ENCODE results near the gene EDA2R.

The EDA2R gene, protein sequence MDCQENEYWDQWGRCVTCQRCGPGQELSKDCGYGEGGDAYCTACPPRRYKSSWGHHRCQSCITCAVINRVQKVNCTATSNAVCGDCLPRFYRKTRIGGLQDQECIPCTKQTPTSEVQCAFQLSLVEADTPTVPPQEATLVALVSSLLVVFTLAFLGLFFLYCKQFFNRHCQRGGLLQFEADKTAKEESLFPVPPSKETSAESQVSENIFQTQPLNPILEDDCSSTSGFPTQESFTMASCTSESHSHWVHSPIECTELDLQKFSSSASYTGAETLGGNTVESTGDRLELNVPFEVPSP

GRCh38 chrX:66638591-66639500, at the start of gene EDA2R:
Gene EDA2R, minus strand, starts transcription at chrX:66639078. Its CDS starts 23,058 bp downstream, at chrX:66616020.
- H3K4me3 ChIP-seq (ENCODE audit: low read depth, low read length) = peak within 1 kb of the TSS; percentile 81
- H3K27ac ChIP-seq (ENCODE audit: low read depth, low read length) = peak within 1 kb of the TSS; percentile 76

GRCh38 chrX:66684196-66684595, 45.3 kb upstream of the EDA2R start:
- Histone ChIP-seq H3K27me3 (ENCODE audit: control insufficient read depth, insufficient read depth, low read length) (no peaks in the 10 kb centered on the region), H3K27ac (ENCODE audit: low read depth, low read length) (no peak overlapping the region), H3K9ac (ENCODE audit: low read depth, low read length) (no peak overlapping the region), H3K36me3 (ENCODE audit: control insufficient read depth, insufficient read depth, low read length) (no peaks in the 10 kb centered on the region), H3K4me1 (ENCODE audit: control insufficient read depth, insufficient read depth, low read length) (peaks cover 4% of the 10 kb centered on the region; the same call in 1 of the 2 replicates), H3K4me3 (ENCODE audit: low read depth, low read length) (no peak overlapping the region), H3K9me3 (ENCODE audit: control insufficient read depth, insufficient read depth, low read length) (peaks cover 35% of the 10 kb centered on the region)

More at GRCh38 chrX:66638591-66639500, at the start of gene EDA2R:
- Histone ChIP-seq H3K27me3 (ENCODE audit: control insufficient read depth, insufficient read depth, low read length) (no peaks in the 10 kb centered on the region), H3K36me3 (ENCODE audit: control insufficient read depth, insufficient read depth, low read length) (no peaks in the 10 kb centered on the region), H3K9me3 (ENCODE audit: control insufficient read depth, insufficient read depth, low read length) (peaks cover 20% of the 10 kb centered on the region; the same call in 1 of the 2 replicates), H3K9ac (ENCODE audit: low read depth, low read length) (peak within 1 kb of the TSS; percentile 52; the same call in 1 of the 2 replicates), H3K4me1 (ENCODE audit: control insufficient read depth, insufficient read depth, low read length) (peaks cover 8% of the 10 kb centered on the region; the same call in 1 of the 2 replicates)

GRCh38 chrX:66680451-66680850, 41.6 kb upstream of the EDA2R start:
- peaks cover 63% of the 10 kb centered on the region for H3K9me3 ChIP-seq (ENCODE audit: control insufficient read depth, insufficient read depth, low read length)
- peaks cover 4% of the 10 kb centered on the region; the same call in 1 of the 2 replicates for H3K4me1 ChIP-seq (ENCODE audit: control insufficient read depth, insufficient read depth, low read length)
- no peak overlapping the region for H3K27ac ChIP-seq (ENCODE audit: low read depth, low read length)
- no peaks in the 10 kb centered on the region for H3K27me3 ChIP-seq (ENCODE audit: control insufficient read depth, insufficient read depth, low read length)
- no peaks in the 10 kb centered on the region for H3K36me3 ChIP-seq (ENCODE audit: control insufficient read depth, insufficient read depth, low read length)
- no peak overlapping the region for H3K9ac ChIP-seq (ENCODE audit: low read depth, low read length)
- no peak overlapping the region for H3K4me3 ChIP-seq (ENCODE audit: low read depth, low read length)

DNA sequence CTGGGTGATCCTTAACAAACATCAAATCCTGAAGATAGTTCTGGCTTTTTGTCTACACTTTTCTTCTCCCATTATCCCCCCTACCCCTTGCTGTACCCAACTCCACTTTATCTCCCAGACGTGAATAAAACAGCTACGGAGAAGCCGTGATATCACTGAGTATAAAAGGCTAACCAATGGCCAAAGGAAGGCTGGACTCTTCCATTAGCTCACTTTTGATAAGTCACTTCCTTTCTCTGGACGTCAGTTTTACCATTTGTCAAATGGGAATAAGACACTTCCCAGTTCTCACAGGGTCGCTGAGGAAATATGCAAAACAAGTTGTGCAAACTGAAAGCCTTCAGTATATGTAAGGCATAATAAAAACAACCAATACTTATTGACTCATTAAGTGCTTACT, 38.6 kb upstream of the EDA2R start:
- Histone ChIP-seq H3K4me3 (ENCODE audit: low read depth, low read length) (no peak overlapping the region), H3K9me3 (ENCODE audit: control insufficient read depth, insufficient read depth, low read length) (peaks cover 62% of the 10 kb centered on the region), H3K4me1 (ENCODE audit: control insufficient read depth, insufficient read depth, low read length) (peaks cover 4% of the 10 kb centered on the region; the same call in 1 of the 2 replicates), H3K36me3 (ENCODE audit: control insufficient read depth, insufficient read depth, low read length) (no peaks in the 10 kb centered on the region), H3K9ac (ENCODE audit: low read depth, low read length) (no peak overlapping the region), H3K27me3 (ENCODE audit: control insufficient read depth, insufficient read depth, low read length) (no peaks in the 10 kb centered on the region), H3K27ac (ENCODE audit: low read depth, low read length) (no peak overlapping the region)

DNA sequence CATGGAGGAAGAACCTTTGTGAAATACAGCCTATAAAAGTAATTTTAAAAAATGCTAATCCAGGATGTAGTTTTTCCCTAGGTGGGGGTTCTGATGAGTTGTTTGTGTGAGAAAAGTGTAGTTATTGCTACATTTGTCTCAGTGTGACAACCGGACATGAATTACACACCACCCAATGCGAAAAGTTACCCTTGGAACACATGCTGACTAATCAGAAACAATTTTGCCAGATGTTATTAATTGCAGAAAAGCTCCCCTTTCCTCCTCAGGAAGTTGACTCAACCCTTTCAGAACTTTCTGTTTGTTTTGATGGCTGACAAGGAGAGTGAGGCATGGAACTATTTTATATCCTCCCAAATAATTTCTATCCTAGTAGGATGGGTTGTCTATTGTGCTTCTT, 38.1 kb upstream of the EDA2R start:
- Histone ChIP-seq H3K9ac (ENCODE audit: low read depth, low read length) (no peak overlapping the region), H3K27ac (ENCODE audit: low read depth, low read length) (no peak overlapping the region), H3K36me3 (ENCODE audit: control insufficient read depth, insufficient read depth, low read length) (no peaks in the 10 kb centered on the region), H3K27me3 (ENCODE audit: control insufficient read depth, insufficient read depth, low read length) (no peaks in the 10 kb centered on the region), H3K4me1 (ENCODE audit: control insufficient read depth, insufficient read depth, low read length) (peaks cover 4% of the 10 kb centered on the region; the same call in 1 of the 2 replicates), H3K9me3 (ENCODE audit: control insufficient read depth, insufficient read depth, low read length) (peaks cover 66% of the 10 kb centered on the region), H3K4me3 (ENCODE audit: low read depth, low read length) (no peak overlapping the region)

DNA sequence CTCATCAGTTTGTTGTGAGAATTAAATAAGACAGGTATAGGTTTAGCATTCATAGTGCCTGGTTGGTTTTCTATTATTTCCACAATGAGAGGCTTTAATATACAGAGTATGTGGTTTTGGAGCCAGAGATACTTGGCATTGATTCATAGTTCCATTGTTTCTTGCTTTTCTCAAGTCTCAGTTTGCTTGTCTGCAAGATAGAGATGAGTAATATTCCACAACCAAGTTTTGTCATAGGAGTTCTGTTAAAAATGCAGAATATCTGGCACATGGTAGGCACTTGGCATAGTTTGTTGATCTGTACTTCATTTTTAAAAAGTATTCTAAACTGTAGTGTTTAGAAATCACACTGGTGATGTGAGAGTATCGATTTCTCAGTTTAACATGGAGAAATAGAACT, 37.5 kb upstream of the EDA2R start:
- no peak overlapping the region for H3K27ac ChIP-seq (ENCODE audit: low read depth, low read length)
- peaks cover 4% of the 10 kb centered on the region; the same call in 1 of the 2 replicates for H3K4me1 ChIP-seq (ENCODE audit: control insufficient read depth, insufficient read depth, low read length)
- H3K4me3 ChIP-seq (ENCODE audit: low read depth, low read length) = no peak overlapping the region
- no peaks in the 10 kb centered on the region for H3K27me3 ChIP-seq (ENCODE audit: control insufficient read depth, insufficient read depth, low read length)
- H3K9me3 ChIP-seq (ENCODE audit: control insufficient read depth, insufficient read depth, low read length) = peaks cover 71% of the 10 kb centered on the region
- no peaks in the 10 kb centered on the region for H3K36me3 ChIP-seq (ENCODE audit: control insufficient read depth, insufficient read depth, low read length)
- no peak overlapping the region for H3K9ac ChIP-seq (ENCODE audit: low read depth, low read length)

DNA sequence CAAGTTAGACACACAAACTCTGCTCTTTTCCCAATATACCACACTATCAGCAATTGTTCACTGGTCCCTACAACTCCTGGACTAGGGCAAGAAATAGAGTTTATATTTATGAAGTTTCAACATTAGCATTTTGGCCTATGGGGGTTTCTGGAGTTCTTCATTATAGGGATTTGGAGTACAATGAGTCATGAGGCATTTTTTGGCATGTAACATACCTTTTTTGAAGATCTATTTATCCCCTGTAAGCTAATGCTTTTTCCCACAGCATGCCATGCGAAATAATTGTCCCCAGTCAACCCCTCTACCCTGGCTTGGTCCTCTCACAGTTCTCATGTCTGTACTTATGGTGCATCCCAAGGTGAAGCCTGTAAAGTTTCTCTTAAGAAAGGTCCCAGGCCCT, 36.7 kb upstream of the EDA2R start:
- Histone ChIP-seq H3K4me3 (ENCODE audit: low read depth, low read length) (no peak overlapping the region), H3K36me3 (ENCODE audit: control insufficient read depth, insufficient read depth, low read length) (no peaks in the 10 kb centered on the region), H3K27me3 (ENCODE audit: control insufficient read depth, insufficient read depth, low read length) (no peaks in the 10 kb centered on the region), H3K4me1 (ENCODE audit: control insufficient read depth, insufficient read depth, low read length) (peaks cover 2% of the 10 kb centered on the region; the same call in 1 of the 2 replicates), H3K9me3 (ENCODE audit: control insufficient read depth, insufficient read depth, low read length) (peaks cover 77% of the 10 kb centered on the region), H3K9ac (ENCODE audit: low read depth, low read length) (no peak overlapping the region), H3K27ac (ENCODE audit: low read depth, low read length) (no peak overlapping the region)

DNA sequence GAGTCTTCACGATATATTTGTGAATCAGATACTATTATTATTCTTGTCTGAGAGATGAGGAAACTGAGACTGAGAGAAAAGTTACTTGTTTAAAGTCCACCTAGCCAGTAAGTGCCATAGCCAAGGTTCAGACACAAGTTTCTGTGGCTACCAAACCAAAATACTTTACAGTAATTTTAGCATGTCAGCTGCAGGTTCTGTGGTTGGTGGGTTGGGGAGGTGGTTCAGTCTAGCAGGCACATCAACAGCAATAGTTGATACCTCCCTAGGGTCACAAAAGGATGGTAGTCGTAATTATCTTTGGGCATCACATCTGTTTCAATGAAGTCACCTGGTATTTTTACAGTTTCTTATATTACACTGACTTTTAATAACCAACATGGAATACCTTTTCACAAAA, 35.6 kb upstream of the EDA2R start:
- peaks cover 79% of the 10 kb centered on the region for H3K9me3 ChIP-seq (ENCODE audit: control insufficient read depth, insufficient read depth, low read length)
- H3K4me3 ChIP-seq (ENCODE audit: low read depth, low read length) = no peak overlapping the region
- no peaks in the 10 kb centered on the region for H3K4me1 ChIP-seq (ENCODE audit: control insufficient read depth, insufficient read depth, low read length)
- no peak overlapping the region for H3K9ac ChIP-seq (ENCODE audit: low read depth, low read length)
- no peak overlapping the region for H3K27ac ChIP-seq (ENCODE audit: low read depth, low read length)
- no peaks in the 10 kb centered on the region for H3K27me3 ChIP-seq (ENCODE audit: control insufficient read depth, insufficient read depth, low read length)
- H3K36me3 ChIP-seq (ENCODE audit: control insufficient read depth, insufficient read depth, low read length) = no peaks in the 10 kb centered on the region

DNA sequence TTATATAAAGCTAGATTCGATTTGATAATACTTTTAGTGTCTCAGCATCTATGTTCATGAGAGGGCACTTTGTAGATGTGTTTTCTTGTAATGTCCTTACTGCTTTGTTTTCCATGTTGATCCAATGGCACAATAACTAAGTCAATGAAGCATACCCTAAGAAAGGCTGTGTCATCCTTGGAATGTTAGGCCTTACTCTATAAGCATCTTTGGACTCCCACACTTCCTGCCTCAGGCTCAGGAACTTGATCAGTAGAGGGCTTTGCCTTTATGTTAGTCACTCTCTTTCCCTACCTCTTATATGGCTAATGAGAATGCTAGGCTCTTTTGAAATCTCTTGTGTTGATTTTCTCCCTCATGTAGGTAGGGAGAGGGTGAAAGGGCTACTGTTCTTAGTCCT, 33.2 kb upstream of the EDA2R start:
- Histone ChIP-seq H3K9ac (ENCODE audit: low read depth, low read length) (no peak overlapping the region), H3K4me3 (ENCODE audit: low read depth, low read length) (no peak overlapping the region; the same call in 1 of the 2 replicates), H3K27ac (ENCODE audit: low read depth, low read length) (no peak overlapping the region), H3K9me3 (ENCODE audit: control insufficient read depth, insufficient read depth, low read length) (peaks cover 75% of the 10 kb centered on the region), H3K4me1 (ENCODE audit: control insufficient read depth, insufficient read depth, low read length) (no peaks in the 10 kb centered on the region), H3K36me3 (ENCODE audit: control insufficient read depth, insufficient read depth, low read length) (no peaks in the 10 kb centered on the region), H3K27me3 (ENCODE audit: control insufficient read depth, insufficient read depth, low read length) (no peaks in the 10 kb centered on the region)

DNA sequence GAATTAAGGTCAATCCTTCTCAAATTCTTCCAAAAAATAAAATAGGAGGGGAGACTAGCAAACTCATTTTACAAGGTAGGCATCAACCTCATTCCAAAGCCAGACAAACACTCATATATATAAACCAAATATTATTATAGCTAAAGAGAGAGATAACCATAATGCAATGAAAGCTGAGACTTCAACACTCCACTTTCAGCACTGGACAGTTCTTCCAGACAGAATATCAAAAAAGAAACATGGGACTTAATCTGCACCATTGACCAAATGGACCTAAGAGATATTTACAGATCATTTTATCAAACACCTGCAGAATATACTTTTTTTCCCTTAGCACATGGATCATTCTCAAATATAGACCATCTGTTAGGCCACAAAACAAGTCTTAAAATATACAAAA, 15.5 kb upstream of the EDA2R start:
- Histone ChIP-seq H3K27me3 (ENCODE audit: control insufficient read depth, insufficient read depth, low read length) (no peaks in the 10 kb centered on the region), H3K27ac (ENCODE audit: low read depth, low read length) (no peak overlapping the region), H3K9ac (ENCODE audit: low read depth, low read length) (no peak overlapping the region), H3K4me1 (ENCODE audit: control insufficient read depth, insufficient read depth, low read length) (no peaks in the 10 kb centered on the region), H3K36me3 (ENCODE audit: control insufficient read depth, insufficient read depth, low read length) (no peaks in the 10 kb centered on the region), H3K9me3 (ENCODE audit: control insufficient read depth, insufficient read depth, low read length) (peaks cover 41% of the 10 kb centered on the region), H3K4me3 (ENCODE audit: low read depth, low read length) (no peak overlapping the region)

DNA sequence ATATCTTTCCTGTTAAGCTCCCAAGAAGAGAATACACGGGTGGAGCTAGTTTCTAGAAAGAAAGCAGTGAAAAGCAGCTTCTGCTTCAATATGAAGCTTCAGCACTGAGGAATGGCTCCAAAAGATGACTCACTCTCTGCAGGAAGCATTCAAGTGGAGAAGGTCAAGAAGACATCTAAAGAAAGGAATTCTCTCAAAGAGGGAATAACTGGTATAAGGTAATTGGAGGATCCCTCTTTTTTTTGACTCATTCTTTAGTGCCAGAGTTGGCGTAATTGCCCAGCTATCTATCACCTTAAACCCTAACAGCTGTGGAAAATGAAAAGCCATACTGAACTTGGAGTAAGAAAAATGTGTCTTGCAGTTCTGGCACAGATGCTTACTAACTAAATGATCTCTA, 3.5 kb downstream of the EDA2R start:
- Histone ChIP-seq H3K4me3 (ENCODE audit: low read depth, low read length) (no peak overlapping the region), H3K9me3 (ENCODE audit: control insufficient read depth, insufficient read depth, low read length) (peaks cover 20% of the 10 kb centered on the region; the same call in 1 of the 2 replicates), H3K27me3 (ENCODE audit: control insufficient read depth, insufficient read depth, low read length) (no peaks in the 10 kb centered on the region), H3K9ac (ENCODE audit: low read depth, low read length) (no peak overlapping the region), H3K27ac (ENCODE audit: low read depth, low read length) (peak overlapping the region; percentile 21), H3K4me1 (ENCODE audit: control insufficient read depth, insufficient read depth, low read length) (peaks cover 8% of the 10 kb centered on the region; the same call in 1 of the 2 replicates), H3K36me3 (ENCODE audit: control insufficient read depth, insufficient read depth, low read length) (no peaks in the 10 kb centered on the region)

Measured in HUES48 (cell line).